ENCODE data around the gene CKM.

DNA sequence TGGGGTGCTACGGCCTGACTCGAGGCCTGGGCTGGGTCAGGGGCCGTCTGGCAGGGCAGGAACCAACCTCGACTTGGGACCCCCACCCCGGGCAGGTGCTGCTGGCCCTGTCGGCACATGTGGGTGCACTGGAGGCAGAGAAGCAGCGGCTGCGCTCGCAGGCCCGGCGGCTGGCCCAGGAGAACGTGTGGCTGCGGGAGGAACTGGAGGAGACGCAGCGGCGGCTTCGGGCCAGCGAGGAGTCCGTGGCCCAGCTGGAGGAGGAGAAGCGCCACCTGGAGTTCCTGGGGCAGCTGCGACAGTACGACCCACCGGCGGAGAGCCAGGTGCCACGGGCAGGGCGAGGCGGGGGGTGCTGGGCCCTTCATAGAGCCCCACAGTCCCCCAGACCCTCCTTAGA, 23.8 kb upstream of the CKM start:
- TF ChIP-seq, protein P1, sequence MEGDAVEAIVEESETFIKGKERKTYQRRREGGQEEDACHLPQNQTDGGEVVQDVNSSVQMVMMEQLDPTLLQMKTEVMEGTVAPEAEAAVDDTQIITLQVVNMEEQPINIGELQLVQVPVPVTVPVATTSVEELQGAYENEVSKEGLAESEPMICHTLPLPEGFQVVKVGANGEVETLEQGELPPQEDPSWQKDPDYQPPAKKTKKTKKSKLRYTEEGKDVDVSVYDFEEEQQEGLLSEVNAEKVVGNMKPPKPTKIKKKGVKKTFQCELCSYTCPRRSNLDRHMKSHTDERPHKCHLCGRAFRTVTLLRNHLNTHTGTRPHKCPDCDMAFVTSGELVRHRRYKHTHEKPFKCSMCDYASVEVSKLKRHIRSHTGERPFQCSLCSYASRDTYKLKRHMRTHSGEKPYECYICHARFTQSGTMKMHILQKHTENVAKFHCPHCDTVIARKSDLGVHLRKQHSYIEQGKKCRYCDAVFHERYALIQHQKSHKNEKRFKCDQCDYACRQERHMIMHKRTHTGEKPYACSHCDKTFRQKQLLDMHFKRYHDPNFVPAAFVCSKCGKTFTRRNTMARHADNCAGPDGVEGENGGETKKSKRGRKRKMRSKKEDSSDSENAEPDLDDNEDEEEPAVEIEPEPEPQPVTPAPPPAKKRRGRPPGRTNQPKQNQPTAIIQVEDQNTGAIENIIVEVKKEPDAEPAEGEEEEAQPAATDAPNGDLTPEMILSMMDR (IDR thresholded peaks at IDR 0.05) = no peak
- no peak for TF ChIP-seq POLR2A (IDR thresholded peaks at IDR 0.05)
